GM12878 (cell line): ENCODE results near the gene PRMT7. TPM values are rescaled to one million over a fixed set of nuclear protein-coding genes. Genes with fewer than 3 reads are reported as not detected.

Experiments
- ATAC-seq: fragments of 200-7000 bp; cut with Tn5 transposase; 3 replicates; pipeline ENCODE4 v1.9.1; 2020; ENCODE audit warnings: mild to moderate bottlenecking, moderate library complexity
- BruUV-seq: library from RNA; stranded (reverse); fragments of 400-500 nt; replicated peaks from 2 replicates; lab custom pipeline; 2021; lab: Mats Ljungman, UMichigan
- CTCF ChIA-PET: fragments of 300-600 bp; sonication (Branson Sonifier 250); formaldehyde crosslinking; extraction: SDS; loops from one replicate; lab custom pipeline; 2021; ENCODE audit warnings: inconsistent platforms; lab: Yijun Ruan, JAX
- POLR2A ChIA-PET: fragments of 350-600 bp; formaldehyde crosslinking; extraction: SDS; loops from one replicate; lab custom pipeline; 2021; ENCODE audit warnings: inconsistent platforms; lab: Charles Lee
- RAD21 ChIA-PET: fragments of 300-600 bp; sonication (Branson Sonifier 250); formaldehyde crosslinking; loops from one replicate; lab custom pipeline; 2023; ENCODE audit warnings: antibody characterized with exemption; ENCODE audit not compliant: unreplicated experiment; lab: Charles Lee
- SMC1A ChIA-PET: fragments of 300-600 bp; sonication (Branson Sonifier 250); formaldehyde crosslinking; loops from one replicate; lab custom pipeline; 2023; ENCODE audit not compliant: unreplicated experiment, uncharacterized antibody; lab: Charles Lee
- DNase-seq: peaks from one replicate; pipeline ENCODE4 v3.0.0-alpha.2; 2011; ENCODE audit warnings: low read depth, low spot score
- FAIRE-seq: peaks from 3 replicates; lab custom pipeline; 2011; peaks lifted over from hg19 to GRCh38; lab: Jason Lieb, UNC
- H2AFZ ChIP-seq: 2 replicates; pipeline ENCODE4 v1.6.0; 2011; ENCODE audit warnings: low read depth, low read length, control low read depth; ENCODE audit not compliant: control insufficient read depth
- H3K27ac ChIP-seq: 2 replicates; pipeline ENCODE4 v1.5.1; 2011; ENCODE audit warnings: control low read depth; ENCODE audit not compliant: control insufficient read depth, insufficient read depth
- H3K27me3 ChIP-seq, 2 experiments: replicated peaks in 1 of 2; 2 replicates each; pipeline versions ENCODE4 v1.6.0 to v1.6.1; 2011; ENCODE audit warnings: low read length in 1 of 2; ENCODE audit not compliant: control insufficient read depth in 2 of 2, insufficient read depth in 2 of 2
- H3K36me3 ChIP-seq, 2 experiments: 2 replicates each; pipeline ENCODE4 v1.5.1; 2011; ENCODE audit warnings: low read length in 1 of 2; ENCODE audit not compliant: control insufficient read depth in 2 of 2, insufficient read depth in 2 of 2
- H3K4me1 ChIP-seq: 2 replicates; pipeline ENCODE4 v1.6.1; 2011; ENCODE audit warnings: mild to moderate bottlenecking, low read length, moderate library complexity, mixed read lengths; ENCODE audit not compliant: control insufficient read depth, insufficient read depth
- H3K4me2 ChIP-seq: 2 replicates; pipeline ENCODE4 v1.6.0; 2011; ENCODE audit warnings: control low read depth; ENCODE audit not compliant: control insufficient read depth, insufficient read depth
- H3K4me3 ChIP-seq: fragments of 200-600 bp; sonication (generic); 2 replicates; pipeline ENCODE4 v1.5.1; 2016
- H3K79me2 ChIP-seq: 2 replicates; pipeline ENCODE4 v1.6.0; 2011; ENCODE audit warnings: low read length; ENCODE audit not compliant: control insufficient read depth, insufficient read depth
- H3K9ac ChIP-seq: 2 replicates; pipeline ENCODE4 v1.8.0; 2011; ENCODE audit warnings: low read length, control low read depth, mixed read lengths; ENCODE audit not compliant: control insufficient read depth, insufficient read depth
- H3K9me3 ChIP-seq: replicated peaks from 3 replicates; pipeline ENCODE4 v1.5.1; 2011; ENCODE audit warnings: mild to moderate bottlenecking, low read length; ENCODE audit not compliant: control insufficient read depth, insufficient read depth
- H4K20me1 ChIP-seq: 2 replicates; pipeline ENCODE4 v1.6.0; 2011; ENCODE audit not compliant: control insufficient read depth, insufficient read depth
- MTA2 ChIP-seq: fragments of 450-650 bp; IDR thresholded peaks from 2 replicates; pipeline ENCODE4 v1.6.1; 2016; ENCODE audit warnings: low read depth, mild to moderate bottlenecking, moderate library complexity
- NBN ChIP-seq: fragments of 450-650 bp; IDR thresholded peaks from 2 replicates; pipeline ENCODE4 v1.6.1; 2016
- RB1 ChIP-seq: fragments of 450-650 bp; formaldehyde crosslinking; IDR thresholded peaks from 2 replicates; pipeline ENCODE4 v1.6.1; 2017; ENCODE audit warnings: mild to moderate bottlenecking, borderline replicate concordance
- SUZ12 ChIP-seq: fragments of 200-600 bp; sonication (generic); IDR thresholded peaks from one replicate; pipeline ENCODE4 v1.6.1; 2018; ENCODE audit warnings: antibody characterized with exemption, mild to moderate bottlenecking; ENCODE audit not compliant: unreplicated experiment
- TCF12 ChIP-seq: IDR thresholded peaks from 2 replicates; pipeline ENCODE4 v1.6.1; 2011; ENCODE audit warnings: low read depth, mild to moderate bottlenecking, low read length
- ZNF207 ChIP-seq: fragments of 450-650 bp; IDR thresholded peaks from 2 replicates; pipeline ENCODE4 v1.6.1; 2014; ENCODE audit warnings: antibody characterized with exemption, mild to moderate bottlenecking, borderline replicate concordance
- ZNF217 ChIP-seq: fragments of 450-650 bp; IDR thresholded peaks from 2 replicates; pipeline ENCODE4 v1.6.1; 2017; ENCODE audit warnings: antibody characterized with exemption, mild to moderate bottlenecking
- ZNF24 ChIP-seq: fragments of 450-650 bp; IDR thresholded peaks from 2 replicates; pipeline ENCODE4 v1.6.1; 2017; ENCODE audit warnings: antibody characterized with exemption, mild to moderate bottlenecking
- WGBS: methylation state at CpG from one replicate; pipeline ENCODE4 v1.1.6; 2016; ENCODE audit warnings: low lambda C conversion rate; ENCODE audit not compliant: insufficient replicate concordance, insufficient coverage; ENCODE audit errors: missing lambda C conversion rate; 5-methylcytosine and 5-hydroxymethylcytosine counted together
- in situ Hi-C: fragments of 300-500 bp; cut with MboI; formaldehyde crosslinking; loops from 9 replicates; pipeline ENCODE4 v1.14.3; 2018; ENCODE audit warnings: mixed read lengths
- intact Hi-C: fragments of 100-400 bp; cut with micrococcal nuclease; formaldehyde crosslinking; loops from one replicate; pipeline ENCODE4 v1.14.2; 2022; ENCODE audit not compliant: unreplicated experiment
- polyA plus RNA-seq, 11 experiments: library from polyadenylated mRNA; depleted of rRNA in 4 of 11; unstranded in 6 of 11; stranded (reverse) in 5 of 11; fragments of >200 nt; fragmentation: Nextera tagmentation in 4 of 11; fragmentation: Illumina TruSeq in 1 of 11; extraction: Ambion mirVana in 4 of 11; extraction: Trizol in 1 of 11; gene quantifications; 1 replicate in 1 of 11; 2 replicates in 10 of 11; pipeline versions ENCODE4 v1.2.1 to v1.2.3, GENCODE V29; 2011 to 2016; ENCODE audit warnings: inconsistent platforms in 2 of 11, missing spikeins in 2 of 11, low read depth in 1 of 11
- total RNA-seq, 4 experiments: library from RNA; depleted of rRNA in 3 of 4; stranded (reverse); fragments of >200 nt in 3 of 4; fragmentation: Illumina TruSeq in 1 of 4; extraction: Trizol in 1 of 4; gene quantifications; 2 replicates each; pipeline versions ENCODE4 v1.2.1 to v1.2.3, GENCODE V29; 2013 to 2021
- TF ChIP-seq, protein P1 (sequence below): fragments of 150-350 bp; IDR thresholded peaks from 2 replicates; pipeline ENCODE4 v1.6.1; 2014; ENCODE audit warnings: mild to moderate bottlenecking, low read depth, low read length
- TF ChIP-seq, protein P2 (sequence below): fragments of 150-350 bp; IDR thresholded peaks from 2 replicates; pipeline ENCODE4 v1.6.1; 2016; ENCODE audit warnings: low read depth, low read length
- TF ChIP-seq, protein P3 (sequence below): fragments of 450-650 bp; IDR thresholded peaks from 2 replicates; pipeline ENCODE4 v1.6.1; 2016; ENCODE audit warnings: mild to moderate bottlenecking, moderate library complexity, borderline replicate concordance
- TF ChIP-seq, protein P4 (sequence below): fragments of 450-650 bp; IDR thresholded peaks from 2 replicates; pipeline ENCODE4 v1.6.1; 2017; ENCODE audit warnings: low read depth, mild to moderate bottlenecking, moderate library complexity

Gene PRMT7
- total and polyA plus RNA-seq, 10 of the 15 experiments (the other 5 are each of a cell fraction or from before 2014, with no cell fraction given), result 5.1 to 56.1 (median 42.0) TPM

GRCh38 chr16:68356249-68356918 is 45.6 kb downstream of the PRMT7 start:
- peak; percentile 89 for ATAC-seq
- peak overlapping the region; percentile 51 for H3K27ac ChIP-seq
- ChIA-PET CTCF (interaction anchor here (0.6 to 4.6 kb wide), 13 partner anchors 10 to 154 kb away, joined by 3 to 16 read pairs (median 4); no protein-coding TSS in a partner anchor), RAD21 (interaction anchor here (1.0 to 2.4 kb wide), 4 partner anchors 12 to 119 kb away, joined by 3 to 9 read pairs (median 6); no protein-coding TSS in a partner anchor), POLR2A (interaction anchor here (1.1 to 1.2 kb wide), 2 partner anchors 24 to 104 kb away, joined by 3 read pairs; no protein-coding TSS in a partner anchor), SMC1A (interaction anchor here (0.7 to 1.5 kb wide), 7 partner anchors 11 to 95 kb away, joined by 3 to 7 read pairs (median 3); partner anchors contain the start of gene SLC7A6)
- no peak overlapping the region; the same call in 1 of the 2 replicates for H3K9ac ChIP-seq
- H3K79me2 ChIP-seq, result no peaks in the 10 kb centered on the region
- H3K4me3 ChIP-seq, result no peak overlapping the region
- no TSS peak for BruUV-seq
- peaks cover 23 to 46% of the 10 kb centered on the region in 2 experiments for H3K36me3 ChIP-seq
- intact Hi-C loops, result loop anchor here (1.0 kb wide), 1 partner anchor 13 kb away; no protein-coding TSS in a partner anchor
- peaks cover 23% of the 10 kb centered on the region for H3K4me1 ChIP-seq
- peak overlapping the region; percentile 89 for H3K4me2 ChIP-seq
- H3K27me3 ChIP-seq, result no peaks in the 10 kb centered on the region
- 20% methylated on average over 28 of the region's 28 CpGs for WGBS
- no peak overlapping the region for H2AFZ ChIP-seq
- in situ Hi-C loops, result no loop called here
- DNase-seq, result peak; percentile 69
- FAIRE-seq, result peak; percentile 97
- H3K9me3 ChIP-seq, result no peaks in the 10 kb centered on the region
- H4K20me1 ChIP-seq, result no peaks in the 10 kb centered on the region
- TF ChIP-seq ZNF217, result no peak
- TF ChIP-seq, protein P1, sequence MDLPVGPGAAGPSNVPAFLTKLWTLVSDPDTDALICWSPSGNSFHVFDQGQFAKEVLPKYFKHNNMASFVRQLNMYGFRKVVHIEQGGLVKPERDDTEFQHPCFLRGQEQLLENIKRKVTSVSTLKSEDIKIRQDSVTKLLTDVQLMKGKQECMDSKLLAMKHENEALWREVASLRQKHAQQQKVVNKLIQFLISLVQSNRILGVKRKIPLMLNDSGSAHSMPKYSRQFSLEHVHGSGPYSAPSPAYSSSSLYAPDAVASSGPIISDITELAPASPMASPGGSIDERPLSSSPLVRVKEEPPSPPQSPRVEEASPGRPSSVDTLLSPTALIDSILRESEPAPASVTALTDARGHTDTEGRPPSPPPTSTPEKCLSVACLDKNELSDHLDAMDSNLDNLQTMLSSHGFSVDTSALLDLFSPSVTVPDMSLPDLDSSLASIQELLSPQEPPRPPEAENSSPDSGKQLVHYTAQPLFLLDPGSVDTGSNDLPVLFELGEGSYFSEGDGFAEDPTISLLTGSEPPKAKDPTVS, result no peak
- TF ChIP-seq, protein P2, sequence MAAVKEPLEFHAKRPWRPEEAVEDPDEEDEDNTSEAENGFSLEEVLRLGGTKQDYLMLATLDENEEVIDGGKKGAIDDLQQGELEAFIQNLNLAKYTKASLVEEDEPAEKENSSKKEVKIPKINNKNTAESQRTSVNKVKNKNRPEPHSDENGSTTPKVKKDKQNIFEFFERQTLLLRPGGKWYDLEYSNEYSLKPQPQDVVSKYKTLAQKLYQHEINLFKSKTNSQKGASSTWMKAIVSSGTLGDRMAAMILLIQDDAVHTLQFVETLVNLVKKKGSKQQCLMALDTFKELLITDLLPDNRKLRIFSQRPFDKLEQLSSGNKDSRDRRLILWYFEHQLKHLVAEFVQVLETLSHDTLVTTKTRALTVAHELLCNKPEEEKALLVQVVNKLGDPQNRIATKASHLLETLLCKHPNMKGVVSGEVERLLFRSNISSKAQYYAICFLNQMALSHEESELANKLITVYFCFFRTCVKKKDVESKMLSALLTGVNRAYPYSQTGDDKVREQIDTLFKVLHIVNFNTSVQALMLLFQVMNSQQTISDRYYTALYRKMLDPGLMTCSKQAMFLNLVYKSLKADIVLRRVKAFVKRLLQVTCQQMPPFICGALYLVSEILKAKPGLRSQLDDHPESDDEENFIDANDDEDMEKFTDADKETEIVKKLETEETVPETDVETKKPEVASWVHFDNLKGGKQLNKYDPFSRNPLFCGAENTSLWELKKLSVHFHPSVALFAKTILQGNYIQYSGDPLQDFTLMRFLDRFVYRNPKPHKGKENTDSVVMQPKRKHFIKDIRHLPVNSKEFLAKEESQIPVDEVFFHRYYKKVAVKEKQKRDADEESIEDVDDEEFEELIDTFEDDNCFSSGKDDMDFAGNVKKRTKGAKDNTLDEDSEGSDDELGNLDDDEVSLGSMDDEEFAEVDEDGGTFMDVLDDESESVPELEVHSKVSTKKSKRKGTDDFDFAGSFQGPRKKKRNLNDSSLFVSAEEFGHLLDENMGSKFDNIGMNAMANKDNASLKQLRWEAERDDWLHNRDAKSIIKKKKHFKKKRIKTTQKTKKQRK, result no peak
- TF ChIP-seq, protein P3, sequence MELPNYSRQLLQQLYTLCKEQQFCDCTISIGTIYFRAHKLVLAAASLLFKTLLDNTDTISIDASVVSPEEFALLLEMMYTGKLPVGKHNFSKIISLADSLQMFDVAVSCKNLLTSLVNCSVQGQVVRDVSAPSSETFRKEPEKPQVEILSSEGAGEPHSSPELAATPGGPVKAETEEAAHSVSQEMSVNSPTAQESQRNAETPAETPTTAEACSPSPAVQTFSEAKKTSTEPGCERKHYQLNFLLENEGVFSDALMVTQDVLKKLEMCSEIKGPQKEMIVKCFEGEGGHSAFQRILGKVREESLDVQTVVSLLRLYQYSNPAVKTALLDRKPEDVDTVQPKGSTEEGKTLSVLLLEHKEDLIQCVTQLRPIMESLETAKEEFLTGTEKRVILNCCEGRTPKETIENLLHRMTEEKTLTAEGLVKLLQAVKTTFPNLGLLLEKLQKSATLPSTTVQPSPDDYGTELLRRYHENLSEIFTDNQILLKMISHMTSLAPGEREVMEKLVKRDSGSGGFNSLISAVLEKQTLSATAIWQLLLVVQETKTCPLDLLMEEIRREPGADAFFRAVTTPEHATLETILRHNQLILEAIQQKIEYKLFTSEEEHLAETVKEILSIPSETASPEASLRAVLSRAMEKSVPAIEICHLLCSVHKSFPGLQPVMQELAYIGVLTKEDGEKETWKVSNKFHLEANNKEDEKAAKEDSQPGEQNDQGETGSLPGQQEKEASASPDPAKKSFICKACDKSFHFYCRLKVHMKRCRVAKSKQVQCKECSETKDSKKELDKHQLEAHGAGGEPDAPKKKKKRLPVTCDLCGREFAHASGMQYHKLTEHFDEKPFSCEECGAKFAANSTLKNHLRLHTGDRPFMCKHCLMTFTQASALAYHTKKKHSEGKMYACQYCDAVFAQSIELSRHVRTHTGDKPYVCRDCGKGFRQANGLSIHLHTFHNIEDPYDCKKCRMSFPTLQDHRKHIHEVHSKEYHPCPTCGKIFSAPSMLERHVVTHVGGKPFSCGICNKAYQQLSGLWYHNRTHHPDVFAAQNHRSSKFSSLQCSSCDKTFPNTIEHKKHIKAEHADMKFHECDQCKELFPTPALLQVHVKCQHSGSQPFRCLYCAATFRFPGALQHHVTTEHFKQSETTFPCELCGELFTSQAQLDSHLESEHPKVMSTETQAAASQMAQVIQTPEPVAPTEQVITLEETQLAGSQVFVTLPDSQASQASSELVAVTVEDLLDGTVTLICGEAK, result no peak
- peak; percentile 99 for TF ChIP-seq TCF12
- no peak for TF ChIP-seq ZNF207
- no peak for TF ChIP-seq RB1
- TF ChIP-seq NBN, result no peak
- no peak for TF ChIP-seq ZNF24
- TF ChIP-seq, protein P4, sequence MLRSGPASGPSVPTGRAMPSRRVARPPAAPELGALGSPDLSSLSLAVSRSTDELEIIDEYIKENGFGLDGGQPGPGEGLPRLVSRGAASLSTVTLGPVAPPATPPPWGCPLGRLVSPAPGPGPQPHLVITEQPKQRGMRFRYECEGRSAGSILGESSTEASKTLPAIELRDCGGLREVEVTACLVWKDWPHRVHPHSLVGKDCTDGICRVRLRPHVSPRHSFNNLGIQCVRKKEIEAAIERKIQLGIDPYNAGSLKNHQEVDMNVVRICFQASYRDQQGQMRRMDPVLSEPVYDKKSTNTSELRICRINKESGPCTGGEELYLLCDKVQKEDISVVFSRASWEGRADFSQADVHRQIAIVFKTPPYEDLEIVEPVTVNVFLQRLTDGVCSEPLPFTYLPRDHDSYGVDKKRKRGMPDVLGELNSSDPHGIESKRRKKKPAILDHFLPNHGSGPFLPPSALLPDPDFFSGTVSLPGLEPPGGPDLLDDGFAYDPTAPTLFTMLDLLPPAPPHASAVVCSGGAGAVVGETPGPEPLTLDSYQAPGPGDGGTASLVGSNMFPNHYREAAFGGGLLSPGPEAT, result peak; percentile 65
- peak; percentile 61 for TF ChIP-seq MTA2
- TF ChIP-seq SUZ12, result no peak
